Smooth muscle cell (in vitro differentiated cells): ENCODE measurements around the gene KCNA2. TPM values are rescaled to one million over a fixed set of nuclear protein-coding genes. Genes with fewer than 3 reads are reported as not detected.
A peak's percentile ranks its signal among the peaks of the same experiment; 100 is the strongest.

Source experiments
- DNase-seq: peaks from one replicate; lab custom pipeline; 2025; ENCODE audit not compliant: unreplicated experiment; lab: John Stamatoyannopoulos, UW
- H2AFZ ChIP-seq: fragments of 200-600 bp; sonication (generic); 2 replicates; pipeline ENCODE4 v1.6.0; 2016; ENCODE audit warnings: antibody characterized with exemption, low read depth, mild to moderate bottlenecking
- H3F3A ChIP-seq: fragments of 200-600 bp; sonication (generic); 2 replicates; pipeline ENCODE4 v1.6.0; 2017; ENCODE audit warnings: antibody characterized with exemption, low read depth
- H3K27ac ChIP-seq: fragments of 200-600 bp; sonication (generic); 2 replicates; pipeline ENCODE4 v1.5.1; 2016; ENCODE audit warnings: low read depth, mild to moderate bottlenecking
- H3K27me3 ChIP-seq: fragments of 200-600 bp; sonication (generic); 2 replicates; pipeline ENCODE4 v1.6.1; 2016; ENCODE audit warnings: low read depth, mild to moderate bottlenecking
- H3K36me3 ChIP-seq: fragments of 200-600 bp; sonication (generic); 2 replicates; pipeline ENCODE4 v1.5.1; 2016; ENCODE audit warnings: low read depth
- H3K4me1 ChIP-seq: fragments of 200-600 bp; sonication (generic); 2 replicates; pipeline ENCODE4 v1.5.1; 2016; ENCODE audit warnings: low read depth
- H3K4me2 ChIP-seq: fragments of 200-600 bp; sonication (generic); 2 replicates; pipeline ENCODE4 v1.6.0; 2016; ENCODE audit warnings: mild to moderate bottlenecking
- H3K4me3 ChIP-seq: fragments of 200-600 bp; sonication (generic); 2 replicates; pipeline ENCODE4 v1.5.1; 2016; ENCODE audit warnings: mild to moderate bottlenecking
- H3K79me2 ChIP-seq: fragments of 200-600 bp; sonication (generic); 2 replicates; pipeline ENCODE4 v1.6.0; 2016; ENCODE audit warnings: low read depth, mild to moderate bottlenecking
- H3K9ac ChIP-seq: fragments of 200-600 bp; sonication (generic); 2 replicates; pipeline ENCODE4 v1.6.0; 2016; ENCODE audit warnings: low read depth
- H3K9me3 ChIP-seq: fragments of 200-600 bp; sonication (generic); replicated peaks from 2 replicates; pipeline ENCODE4 v1.5.1; 2016; ENCODE audit warnings: low read depth
- H4K20me1 ChIP-seq: fragments of 200-600 bp; sonication (generic); 2 replicates; pipeline ENCODE4 v1.6.0; 2016; ENCODE audit warnings: low read depth
- WGBS: methylation state at CpG from one replicate; pipeline ENCODE4 v1.1.7; 2016; ENCODE audit warnings: low lambda C conversion rate; 5-methylcytosine and 5-hydroxymethylcytosine counted together
- polyA plus RNA-seq: library from polyadenylated mRNA; unstranded; fragments of >200 nt; fragmentation: Nextera tagmentation; extraction: Ambion mirVana; gene quantifications from 2 replicates; pipeline ENCODE4 v1.2.1, GENCODE V29; 2016
- total RNA-seq: library from RNA; depleted of rRNA; stranded (reverse); fragments of >200 nt; gene quantifications from 2 replicates; pipeline ENCODE4 v1.2.3, GENCODE V29; 2014
- TF ChIP-seq, protein P1 (sequence below): fragments of 200-600 bp; sonication (generic); IDR thresholded peaks from 2 replicates; pipeline ENCODE4 v1.5.1; 2017; ENCODE audit warnings: borderline replicate concordance, mild to moderate bottlenecking, antibody characterized with exemption; ENCODE audit not compliant: insufficient read depth, poor library complexity, severe bottlenecking

The KCNA2 gene
- total and polyA plus RNA-seq, 2 experiments from 2014 or later = 0.16 to 0.81 TPM

DNA sequence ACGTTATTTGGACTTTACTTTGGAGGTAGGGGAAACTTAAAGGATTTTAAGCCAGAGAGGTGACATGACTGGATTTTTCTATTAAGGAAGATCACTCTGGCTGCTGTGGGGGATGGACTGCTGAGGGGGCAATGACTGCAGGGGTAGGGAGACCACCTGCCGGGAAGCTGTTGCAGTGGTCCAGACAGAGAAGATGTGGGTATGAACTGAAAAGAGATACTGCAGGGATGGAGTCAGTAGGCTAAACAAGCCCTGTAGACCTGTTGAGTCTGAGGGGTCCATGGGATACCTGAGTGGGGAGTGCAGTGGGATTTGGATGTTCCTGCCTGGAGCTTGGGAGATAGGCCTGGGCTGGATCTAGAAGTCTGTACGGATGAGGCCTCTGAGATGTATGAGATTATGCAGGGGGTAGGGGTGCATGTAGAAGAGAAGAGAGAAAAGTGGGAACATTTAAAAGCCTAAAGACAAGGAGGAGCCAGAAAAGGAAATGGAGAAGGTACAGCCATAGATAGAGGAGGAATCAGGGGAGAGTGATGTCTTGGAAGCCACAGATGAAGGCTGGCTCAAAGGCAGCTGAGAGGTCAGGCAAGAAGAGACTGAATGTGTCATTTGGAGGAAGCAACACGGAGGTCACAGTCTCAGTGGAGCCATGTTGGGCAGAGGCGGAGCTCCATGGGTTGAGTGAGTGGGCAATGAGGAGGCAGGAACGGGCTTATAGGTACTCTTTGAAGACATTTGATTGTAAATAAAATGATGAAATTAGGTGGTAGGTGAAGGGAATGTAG, 25.9 kb upstream of the KCNA2 start:
- no peak overlapping the region for H2AFZ ChIP-seq
- TF ChIP-seq, protein P1, sequence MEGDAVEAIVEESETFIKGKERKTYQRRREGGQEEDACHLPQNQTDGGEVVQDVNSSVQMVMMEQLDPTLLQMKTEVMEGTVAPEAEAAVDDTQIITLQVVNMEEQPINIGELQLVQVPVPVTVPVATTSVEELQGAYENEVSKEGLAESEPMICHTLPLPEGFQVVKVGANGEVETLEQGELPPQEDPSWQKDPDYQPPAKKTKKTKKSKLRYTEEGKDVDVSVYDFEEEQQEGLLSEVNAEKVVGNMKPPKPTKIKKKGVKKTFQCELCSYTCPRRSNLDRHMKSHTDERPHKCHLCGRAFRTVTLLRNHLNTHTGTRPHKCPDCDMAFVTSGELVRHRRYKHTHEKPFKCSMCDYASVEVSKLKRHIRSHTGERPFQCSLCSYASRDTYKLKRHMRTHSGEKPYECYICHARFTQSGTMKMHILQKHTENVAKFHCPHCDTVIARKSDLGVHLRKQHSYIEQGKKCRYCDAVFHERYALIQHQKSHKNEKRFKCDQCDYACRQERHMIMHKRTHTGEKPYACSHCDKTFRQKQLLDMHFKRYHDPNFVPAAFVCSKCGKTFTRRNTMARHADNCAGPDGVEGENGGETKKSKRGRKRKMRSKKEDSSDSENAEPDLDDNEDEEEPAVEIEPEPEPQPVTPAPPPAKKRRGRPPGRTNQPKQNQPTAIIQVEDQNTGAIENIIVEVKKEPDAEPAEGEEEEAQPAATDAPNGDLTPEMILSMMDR = no peak

DNA sequence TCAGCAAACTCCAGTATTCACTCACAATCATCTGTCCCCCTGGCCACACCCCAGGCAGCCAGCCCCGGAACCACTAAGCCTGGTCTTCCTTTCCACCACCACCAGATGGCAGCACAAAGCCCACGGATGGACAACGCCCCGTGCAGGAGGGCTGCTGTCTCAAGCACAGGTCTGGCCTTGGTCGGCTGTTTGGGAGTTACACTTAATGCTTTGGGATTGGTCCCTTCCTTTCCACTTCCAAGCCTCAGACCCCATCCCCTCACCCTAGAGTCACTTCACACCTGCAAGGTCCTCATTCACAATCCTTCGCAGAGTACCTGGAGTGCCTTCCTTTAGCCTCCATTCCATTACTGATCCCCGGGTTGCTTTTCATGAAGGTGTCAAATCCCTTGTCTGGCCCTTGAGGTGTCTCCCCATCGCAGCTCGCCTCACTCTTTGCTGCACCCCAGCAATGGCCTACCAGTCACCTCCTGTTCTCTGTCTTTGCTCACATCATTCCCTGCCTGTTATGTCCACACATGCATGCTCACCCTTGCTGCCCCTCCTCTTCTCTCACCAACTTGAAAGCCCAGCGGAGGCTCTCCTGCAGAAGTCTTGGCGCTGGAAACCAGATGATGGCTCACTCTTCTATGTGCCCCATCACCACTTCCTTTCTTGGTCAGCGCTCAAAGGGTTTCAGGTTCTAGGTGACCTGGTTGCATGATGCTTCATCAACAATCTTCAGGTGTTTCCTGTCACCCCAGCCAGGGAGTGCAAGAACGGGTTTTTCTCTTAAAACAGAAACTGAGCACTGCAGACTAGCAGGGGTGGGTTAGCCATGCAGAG, 24.9 kb upstream of the KCNA2 start:
- no peaks in the 10 kb centered on the region for H3K27me3 ChIP-seq
- H3F3A ChIP-seq = no peaks in the 10 kb centered on the region
- no peaks in the 10 kb centered on the region for H3K36me3 ChIP-seq
- no peaks in the 10 kb centered on the region for H3K79me2 ChIP-seq
- no peak overlapping the region for H3K4me2 ChIP-seq
- 50% methylated on average over 13 of the region's 13 CpGs for WGBS
- H3K9me3 ChIP-seq = no peaks in the 10 kb centered on the region
- H3K9ac ChIP-seq = no peak overlapping the region
- no peaks in the 10 kb centered on the region for H4K20me1 ChIP-seq
- TF ChIP-seq, protein P1 = peak; percentile 89
- no peak for DNase-seq
- H2AFZ ChIP-seq = no peak overlapping the region
- no peak overlapping the region for H3K27ac ChIP-seq
- no peak overlapping the region for H3K4me3 ChIP-seq
- no peaks in the 10 kb centered on the region for H3K4me1 ChIP-seq

More for the DNA sequence above, 25.9 kb upstream of the KCNA2 start:
- Histone ChIP-seq H3K4me3 (no peak overlapping the region), H3K36me3 (no peaks in the 10 kb centered on the region), H3K4me1 (no peaks in the 10 kb centered on the region), H3K79me2 (no peaks in the 10 kb centered on the region), H3K27ac (no peak overlapping the region), H3K4me2 (no peak overlapping the region), H3K9me3 (no peaks in the 10 kb centered on the region), H3K27me3 (no peaks in the 10 kb centered on the region), H3K9ac (no peak overlapping the region), H3F3A (no peaks in the 10 kb centered on the region), H4K20me1 (no peaks in the 10 kb centered on the region)
- no peak for DNase-seq
- 90% methylated on average over 6 of the region's 6 CpGs for WGBS

DNA sequence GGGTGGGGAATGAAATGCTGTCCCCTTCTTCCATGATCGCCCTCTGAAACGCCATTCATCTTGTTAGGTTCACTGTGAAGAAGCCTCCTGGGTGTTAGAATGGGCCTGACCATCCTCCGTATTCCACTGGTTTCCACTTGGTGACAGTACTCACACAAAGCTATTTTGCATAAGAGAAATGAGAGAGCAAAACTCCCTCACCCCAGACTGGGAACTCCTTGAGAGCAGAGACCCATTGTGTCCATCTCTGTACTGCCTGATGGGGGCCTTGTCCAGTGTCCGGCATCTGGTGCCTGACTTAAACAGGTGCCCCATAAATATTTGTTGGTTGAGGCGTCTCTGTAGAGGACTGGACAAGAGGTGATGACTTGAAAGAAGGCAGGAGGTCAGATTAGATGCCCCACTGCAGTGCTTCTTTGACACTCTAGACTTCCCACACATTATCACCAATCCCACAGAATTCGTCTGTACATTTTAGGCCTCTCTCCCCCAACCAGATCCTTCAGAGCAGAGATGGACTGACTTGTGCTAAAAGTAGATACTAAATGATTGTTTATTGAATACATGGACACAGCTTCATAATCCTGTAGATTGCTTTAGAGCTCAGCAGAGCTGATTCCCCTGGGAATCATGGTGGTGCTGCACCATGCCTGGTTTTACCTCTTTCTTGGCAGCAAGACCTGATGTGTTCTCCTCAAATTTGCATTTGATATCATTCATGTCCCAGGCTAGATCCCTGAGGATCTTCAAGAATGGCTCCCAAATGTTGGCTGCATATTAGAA, 22.4 kb upstream of the KCNA2 start:
- Histone ChIP-seq H2AFZ (no peak overlapping the region), H3K79me2 (no peaks in the 10 kb centered on the region), H3K27ac (no peak overlapping the region), H3K9me3 (no peaks in the 10 kb centered on the region), H3K4me3 (no peak overlapping the region), H3K4me1 (no peaks in the 10 kb centered on the region), H4K20me1 (no peaks in the 10 kb centered on the region), H3K36me3 (no peaks in the 10 kb centered on the region), H3K9ac (no peak overlapping the region), H3F3A (no peaks in the 10 kb centered on the region), H3K27me3 (peaks cover 15% of the 10 kb centered on the region), H3K4me2 (no peak overlapping the region)
- DNase-seq = no peak
- TF ChIP-seq, protein P1 = no peak
- 85% methylated on average over 6 of the region's 6 CpGs for WGBS
